ENCODE data around the gene SLPI.

The SLPI gene, protein sequence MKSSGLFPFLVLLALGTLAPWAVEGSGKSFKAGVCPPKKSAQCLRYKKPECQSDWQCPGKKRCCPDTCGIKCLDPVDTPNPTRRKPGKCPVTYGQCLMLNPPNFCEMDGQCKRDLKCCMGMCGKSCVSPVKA
- 0 reads per million in 3 donors for total RNA-seq

DNA sequence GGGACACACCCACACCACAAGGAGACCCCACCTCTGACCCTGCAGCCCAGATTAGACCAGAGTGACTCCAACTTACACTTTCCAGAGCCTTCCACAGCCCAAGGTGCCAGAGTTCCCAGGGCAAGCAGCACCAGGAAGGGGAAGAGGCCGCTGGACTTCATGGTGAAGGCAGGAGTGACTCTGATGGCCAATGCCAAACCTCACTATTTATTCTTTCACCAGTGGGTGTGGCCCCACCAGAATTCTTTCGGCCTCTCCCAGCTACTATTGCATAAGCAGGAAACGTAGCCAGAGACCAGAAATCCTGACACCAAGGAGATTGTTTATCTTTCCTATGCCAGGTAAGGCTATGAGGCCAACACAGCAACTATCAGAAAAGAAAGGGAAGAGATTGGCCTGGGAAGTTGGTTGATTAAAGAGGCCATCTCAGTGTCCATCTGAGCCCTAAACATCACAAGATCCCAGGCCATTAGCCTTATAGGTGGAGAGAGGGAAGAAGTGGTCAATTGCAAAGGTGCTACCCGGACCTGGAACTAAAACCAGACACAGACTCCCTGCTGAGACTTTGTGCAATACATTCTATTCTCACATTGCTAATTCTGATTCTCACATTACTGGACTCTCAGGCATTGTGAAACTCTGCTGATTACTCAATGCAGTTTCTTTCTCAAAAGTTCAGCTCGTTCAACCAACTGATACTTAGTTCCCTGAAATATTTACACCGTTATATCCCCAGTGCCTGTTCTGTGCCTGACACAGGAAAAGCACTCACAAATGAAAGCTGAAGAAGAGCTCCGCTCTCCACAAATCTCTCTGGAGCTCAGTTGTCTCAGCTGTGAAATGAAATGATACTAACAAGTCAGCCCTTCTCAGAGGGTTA, at the start of gene SLPI:
SLPI (minus strand) TSS at position 182 of the 880 bp plus-strand sequence; CDS start at position 161, 21 bp downstream.
- no peaks in the 10 kb centered on the region for H3K9me3 ChIP-seq (ENCODE audit: control insufficient read depth, low read length)
- no peak for DNase-seq
- H3K4me3 ChIP-seq (ENCODE audit: insufficient read depth, low read depth, low read length, poor library complexity, severe bottlenecking): no peak within 1 kb of the TSS
- no peak within 1 kb of the TSS for H3K27ac ChIP-seq (ENCODE audit: insufficient read depth, low read length, poor library complexity, severe bottlenecking)
- H3K4me1 ChIP-seq (ENCODE audit: control insufficient read depth, insufficient read depth, low read length, poor library complexity, severe bottlenecking): no peaks in the 10 kb centered on the region
- H3K36me3 ChIP-seq (ENCODE audit: control insufficient read depth, insufficient read depth, low read length): no peaks in the 10 kb centered on the region
- H3K27me3 ChIP-seq (replicated peaks; ENCODE audit: control insufficient read depth, insufficient read depth, low read length, poor library complexity, severe bottlenecking): no peaks in the 10 kb centered on the region

DNA sequence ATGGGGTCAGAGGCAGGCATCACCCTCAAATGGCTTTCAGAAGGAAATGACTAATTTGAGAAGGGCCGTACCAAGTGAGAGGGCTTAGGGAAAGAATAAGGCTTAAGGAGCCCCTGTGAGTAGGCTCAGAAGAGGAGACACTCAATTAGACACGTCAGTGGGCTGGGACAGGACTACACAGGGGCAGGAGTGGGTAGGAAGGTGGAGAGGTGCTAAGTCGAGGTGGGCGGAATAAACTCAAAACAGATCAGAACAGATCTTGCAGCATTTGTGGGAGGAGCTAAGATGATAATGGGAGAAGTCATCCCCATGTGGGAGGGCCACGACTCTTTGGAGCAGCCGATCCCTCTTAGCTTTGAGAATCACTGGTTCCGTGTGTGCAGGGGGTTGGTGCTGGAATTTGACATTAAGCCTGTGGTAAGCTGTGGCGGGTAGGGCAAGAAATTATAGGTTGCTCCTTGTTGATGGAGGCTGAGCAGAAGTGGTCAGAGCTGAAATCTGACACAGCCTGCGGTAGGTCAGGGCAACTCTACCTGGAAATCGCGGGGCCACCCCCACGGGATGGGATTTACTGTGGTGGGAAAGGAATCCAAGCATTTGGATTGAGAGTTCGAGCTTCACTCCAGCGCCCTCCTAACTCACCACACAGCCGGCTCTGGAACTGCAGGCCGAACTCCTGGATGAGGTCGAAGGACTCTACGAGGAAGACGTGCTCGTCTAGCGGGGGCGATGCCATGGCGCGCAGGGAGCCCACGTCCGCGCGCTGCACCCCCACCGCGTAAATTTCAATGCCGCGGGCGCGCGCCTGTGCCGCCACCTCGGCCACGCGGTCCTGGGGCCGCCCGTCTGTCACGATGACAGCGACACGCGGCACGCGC, 49.5 kb upstream of the SLPI start:
- H3K9me3 ChIP-seq (ENCODE audit: control insufficient read depth, low read length): no peaks in the 10 kb centered on the region
- H3K4me3 ChIP-seq (ENCODE audit: insufficient read depth, low read depth, low read length, poor library complexity, severe bottlenecking): no peak overlapping the region
- no peak for DNase-seq
- no peaks in the 10 kb centered on the region for H3K4me1 ChIP-seq (ENCODE audit: control insufficient read depth, insufficient read depth, low read length, poor library complexity, severe bottlenecking)
- no peaks in the 10 kb centered on the region for H3K36me3 ChIP-seq (ENCODE audit: control insufficient read depth, insufficient read depth, low read length)
- no peak overlapping the region for H3K27ac ChIP-seq (ENCODE audit: insufficient read depth, low read length, poor library complexity, severe bottlenecking)
- peaks cover 9% of the 10 kb centered on the region for H3K27me3 ChIP-seq (replicated peaks; ENCODE audit: control insufficient read depth, insufficient read depth, low read length, poor library complexity, severe bottlenecking)

DNA sequence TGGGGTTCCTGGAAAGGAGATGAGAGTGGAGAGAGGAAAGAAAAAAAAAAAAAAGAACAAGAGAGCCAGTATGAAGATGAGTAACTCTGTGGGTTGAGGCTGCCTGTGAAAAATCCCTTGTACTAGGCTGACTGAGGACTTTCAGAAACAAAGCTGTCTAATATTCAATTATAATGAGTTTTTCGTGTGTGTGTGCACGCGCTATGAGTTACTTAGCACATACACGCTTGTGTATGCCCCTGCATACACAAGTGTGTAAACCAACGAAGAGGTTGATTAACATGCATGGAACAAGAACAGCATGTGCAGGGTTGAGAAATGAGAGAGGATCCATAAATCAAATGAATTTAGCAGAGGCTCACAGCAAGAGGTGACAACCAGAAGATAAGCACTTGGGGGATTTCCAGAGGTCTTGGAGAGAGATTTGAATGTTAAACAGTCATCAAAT, 47.5 kb upstream of the SLPI start:
- peaks cover 8% of the 10 kb centered on the region for H3K27me3 ChIP-seq (replicated peaks; ENCODE audit: control insufficient read depth, insufficient read depth, low read length, poor library complexity, severe bottlenecking)

DNA sequence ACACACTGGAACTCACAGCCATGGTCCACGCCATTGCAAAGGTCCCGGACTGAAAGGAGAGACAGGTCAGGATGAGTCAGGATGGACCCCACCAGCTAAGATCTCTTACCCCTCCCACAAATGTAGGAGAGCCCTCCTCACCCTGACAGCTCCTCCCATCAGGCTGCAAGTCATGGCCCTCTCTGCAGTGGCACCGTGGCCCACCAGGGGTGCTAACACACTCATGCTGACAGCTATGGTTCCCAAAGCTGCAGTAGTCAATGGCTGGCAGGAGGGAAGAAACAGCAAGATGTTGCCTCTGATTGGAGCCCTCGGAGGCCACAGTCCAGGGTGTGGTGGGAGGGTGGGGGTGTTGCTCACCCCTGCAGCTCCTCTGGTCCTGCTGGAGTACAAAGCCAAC, 46.6 kb upstream of the SLPI start:
- Histone ChIP-seq H3K4me3 (ENCODE audit: insufficient read depth, low read depth, low read length, poor library complexity, severe bottlenecking) (no peak overlapping the region), H3K27ac (ENCODE audit: insufficient read depth, low read length, poor library complexity, severe bottlenecking) (no peak overlapping the region)
- no peak for DNase-seq

More for the DNA sequence above, 47.5 kb upstream of the SLPI start:
- Histone ChIP-seq H3K36me3 (ENCODE audit: control insufficient read depth, insufficient read depth, low read length) (no peaks in the 10 kb centered on the region), H3K27ac (ENCODE audit: insufficient read depth, low read length, poor library complexity, severe bottlenecking) (no peak overlapping the region), H3K4me3 (ENCODE audit: insufficient read depth, low read depth, low read length, poor library complexity, severe bottlenecking) (no peak overlapping the region), H3K4me1 (ENCODE audit: control insufficient read depth, insufficient read depth, low read length, poor library complexity, severe bottlenecking) (no peaks in the 10 kb centered on the region), H3K9me3 (ENCODE audit: control insufficient read depth, low read length) (no peaks in the 10 kb centered on the region)
- DNase-seq: no peak

DNA sequence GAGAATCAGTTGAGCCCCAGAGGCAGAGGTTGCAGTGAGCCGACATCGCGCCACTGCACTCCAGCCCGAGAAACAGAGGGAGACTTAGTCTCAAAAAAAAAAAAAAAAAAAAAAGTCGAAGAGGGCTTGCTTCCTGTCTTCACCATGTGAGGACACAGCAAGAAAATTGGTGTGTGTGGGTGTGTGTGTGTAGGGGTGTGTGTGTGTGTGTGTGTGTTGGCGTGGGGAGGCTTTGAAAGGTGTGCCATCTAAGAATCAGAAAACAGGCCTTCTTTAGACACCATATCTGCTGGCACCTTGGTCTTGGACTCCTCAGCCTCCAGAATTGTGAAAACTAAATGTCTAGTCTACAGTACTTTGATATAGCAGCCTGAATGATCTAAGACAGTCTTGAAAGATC, 45.4 kb upstream of the SLPI start:
- Histone ChIP-seq H3K4me1 (ENCODE audit: control insufficient read depth, insufficient read depth, low read length, poor library complexity, severe bottlenecking) (no peaks in the 10 kb centered on the region), H3K9me3 (ENCODE audit: control insufficient read depth, low read length) (no peaks in the 10 kb centered on the region), H3K27ac (ENCODE audit: insufficient read depth, low read length, poor library complexity, severe bottlenecking) (no peak overlapping the region), H3K4me3 (ENCODE audit: insufficient read depth, low read depth, low read length, poor library complexity, severe bottlenecking) (no peak overlapping the region), H3K36me3 (ENCODE audit: control insufficient read depth, insufficient read depth, low read length) (no peaks in the 10 kb centered on the region), H3K27me3 (replicated peaks; ENCODE audit: control insufficient read depth, insufficient read depth, low read length, poor library complexity, severe bottlenecking) (no peaks in the 10 kb centered on the region)
- DNase-seq: no peak

More for the DNA sequence above, 46.6 kb upstream of the SLPI start:
- Histone ChIP-seq H3K9me3 (ENCODE audit: control insufficient read depth, low read length) (no peaks in the 10 kb centered on the region), H3K4me1 (ENCODE audit: control insufficient read depth, insufficient read depth, low read length, poor library complexity, severe bottlenecking) (no peaks in the 10 kb centered on the region), H3K27me3 (replicated peaks; ENCODE audit: control insufficient read depth, insufficient read depth, low read length, poor library complexity, severe bottlenecking) (no peaks in the 10 kb centered on the region), H3K36me3 (ENCODE audit: control insufficient read depth, insufficient read depth, low read length) (no peaks in the 10 kb centered on the region)

DNA sequence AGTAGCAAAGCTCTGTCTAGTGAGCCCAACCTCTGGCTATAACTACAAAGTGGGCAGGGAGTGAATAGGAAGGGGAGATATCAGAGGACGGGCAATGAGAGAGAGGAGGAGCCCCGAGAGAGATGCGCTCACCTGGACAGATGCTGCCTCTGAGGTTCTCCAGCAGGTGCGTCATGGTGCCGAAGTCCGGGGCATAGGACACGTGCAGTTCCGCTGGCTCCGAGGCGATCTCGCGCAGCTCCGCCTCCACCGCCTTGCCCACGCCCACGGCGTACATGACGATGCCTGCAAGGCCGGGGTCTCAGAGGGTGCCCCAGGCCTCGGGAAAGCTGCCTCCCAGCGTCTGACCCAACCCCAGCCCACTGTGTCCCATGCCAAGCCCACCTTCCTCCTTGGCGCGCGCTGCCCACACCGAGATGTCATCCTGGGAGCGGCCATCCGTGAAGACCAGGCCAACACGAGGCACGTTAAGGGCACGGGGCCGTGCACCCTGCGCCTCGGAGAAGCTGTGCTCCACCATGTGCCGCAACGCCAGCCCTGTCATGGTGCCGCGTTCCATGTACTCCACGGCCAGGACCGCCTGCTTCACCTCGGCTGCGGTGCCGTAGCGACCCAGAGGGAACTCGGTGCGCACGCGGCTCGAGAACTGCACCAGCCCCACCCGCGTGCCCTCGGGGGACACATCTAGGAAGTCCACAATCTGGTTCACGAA, 43.6 kb upstream of the SLPI start:
- H3K36me3 ChIP-seq (ENCODE audit: control insufficient read depth, insufficient read depth, low read length): no peaks in the 10 kb centered on the region
- H3K27ac ChIP-seq (ENCODE audit: insufficient read depth, low read length, poor library complexity, severe bottlenecking): no peak overlapping the region
- H3K27me3 ChIP-seq (replicated peaks; ENCODE audit: control insufficient read depth, insufficient read depth, low read length, poor library complexity, severe bottlenecking): peaks cover 7% of the 10 kb centered on the region
- peaks cover 8% of the 10 kb centered on the region for H3K4me1 ChIP-seq (ENCODE audit: control insufficient read depth, insufficient read depth, low read length, poor library complexity, severe bottlenecking)
- no peak overlapping the region for H3K4me3 ChIP-seq (ENCODE audit: insufficient read depth, low read depth, low read length, poor library complexity, severe bottlenecking)
- no peaks in the 10 kb centered on the region for H3K9me3 ChIP-seq (ENCODE audit: control insufficient read depth, low read length)
- no peak for DNase-seq

DNA sequence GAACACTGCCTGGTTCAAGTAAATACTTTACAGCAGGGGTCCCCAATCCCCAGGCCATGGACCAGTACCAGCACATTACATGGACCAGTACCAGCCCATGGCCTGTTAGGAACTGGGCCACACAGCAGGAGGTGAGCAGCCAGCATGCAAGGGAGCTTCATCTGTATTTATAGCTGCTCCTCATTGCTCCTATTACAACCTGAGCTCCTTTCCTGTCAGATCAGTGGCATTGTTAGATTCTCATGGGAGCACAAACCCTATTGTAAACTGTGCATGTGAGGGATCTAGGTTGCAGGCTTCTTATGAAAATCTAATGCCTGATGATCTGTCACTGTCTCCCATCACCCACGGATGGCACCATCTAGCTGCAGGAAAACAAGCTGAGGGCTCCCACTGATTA, 40.3 kb upstream of the SLPI start:
- H3K27ac ChIP-seq (ENCODE audit: insufficient read depth, low read length, poor library complexity, severe bottlenecking): no peak overlapping the region
- H3K4me1 ChIP-seq (ENCODE audit: control insufficient read depth, insufficient read depth, low read length, poor library complexity, severe bottlenecking): peaks cover 8% of the 10 kb centered on the region
- DNase-seq: no peak
- H3K9me3 ChIP-seq (ENCODE audit: control insufficient read depth, low read length): no peaks in the 10 kb centered on the region
- peaks cover 13% of the 10 kb centered on the region for H3K27me3 ChIP-seq (replicated peaks; ENCODE audit: control insufficient read depth, insufficient read depth, low read length, poor library complexity, severe bottlenecking)
- H3K36me3 ChIP-seq (ENCODE audit: control insufficient read depth, insufficient read depth, low read length): no peaks in the 10 kb centered on the region
- H3K4me3 ChIP-seq (ENCODE audit: insufficient read depth, low read depth, low read length, poor library complexity, severe bottlenecking): no peak overlapping the region

DNA sequence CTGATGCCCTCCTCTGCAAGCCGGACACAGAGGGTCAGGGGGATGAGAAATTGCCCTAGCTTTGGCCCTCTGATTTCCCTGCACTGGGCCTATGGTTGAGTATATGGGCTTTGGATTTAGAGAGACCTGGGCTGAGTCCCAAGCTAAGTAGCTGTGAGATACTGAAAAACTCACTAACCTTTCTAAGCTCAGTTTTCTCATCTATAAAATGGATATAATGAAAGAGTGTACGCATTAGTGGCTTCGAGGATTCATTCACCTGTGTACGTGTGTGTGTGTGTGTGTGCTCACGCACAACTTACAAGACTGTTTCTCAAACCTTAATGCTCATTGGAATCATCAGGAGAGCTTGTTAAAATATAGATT, 39.6 kb upstream of the SLPI start:
- Histone ChIP-seq H3K27me3 (replicated peaks; ENCODE audit: control insufficient read depth, insufficient read depth, low read length, poor library complexity, severe bottlenecking) (peaks cover 13% of the 10 kb centered on the region), H3K4me3 (ENCODE audit: insufficient read depth, low read depth, low read length, poor library complexity, severe bottlenecking) (peak overlapping the region; percentile 73), H3K4me1 (ENCODE audit: control insufficient read depth, insufficient read depth, low read length, poor library complexity, severe bottlenecking) (peaks cover 8% of the 10 kb centered on the region), H3K9me3 (ENCODE audit: control insufficient read depth, low read length) (no peaks in the 10 kb centered on the region), H3K27ac (ENCODE audit: insufficient read depth, low read length, poor library complexity, severe bottlenecking) (no peak overlapping the region), H3K36me3 (ENCODE audit: control insufficient read depth, insufficient read depth, low read length) (no peaks in the 10 kb centered on the region)
- DNase-seq: no peak

DNA sequence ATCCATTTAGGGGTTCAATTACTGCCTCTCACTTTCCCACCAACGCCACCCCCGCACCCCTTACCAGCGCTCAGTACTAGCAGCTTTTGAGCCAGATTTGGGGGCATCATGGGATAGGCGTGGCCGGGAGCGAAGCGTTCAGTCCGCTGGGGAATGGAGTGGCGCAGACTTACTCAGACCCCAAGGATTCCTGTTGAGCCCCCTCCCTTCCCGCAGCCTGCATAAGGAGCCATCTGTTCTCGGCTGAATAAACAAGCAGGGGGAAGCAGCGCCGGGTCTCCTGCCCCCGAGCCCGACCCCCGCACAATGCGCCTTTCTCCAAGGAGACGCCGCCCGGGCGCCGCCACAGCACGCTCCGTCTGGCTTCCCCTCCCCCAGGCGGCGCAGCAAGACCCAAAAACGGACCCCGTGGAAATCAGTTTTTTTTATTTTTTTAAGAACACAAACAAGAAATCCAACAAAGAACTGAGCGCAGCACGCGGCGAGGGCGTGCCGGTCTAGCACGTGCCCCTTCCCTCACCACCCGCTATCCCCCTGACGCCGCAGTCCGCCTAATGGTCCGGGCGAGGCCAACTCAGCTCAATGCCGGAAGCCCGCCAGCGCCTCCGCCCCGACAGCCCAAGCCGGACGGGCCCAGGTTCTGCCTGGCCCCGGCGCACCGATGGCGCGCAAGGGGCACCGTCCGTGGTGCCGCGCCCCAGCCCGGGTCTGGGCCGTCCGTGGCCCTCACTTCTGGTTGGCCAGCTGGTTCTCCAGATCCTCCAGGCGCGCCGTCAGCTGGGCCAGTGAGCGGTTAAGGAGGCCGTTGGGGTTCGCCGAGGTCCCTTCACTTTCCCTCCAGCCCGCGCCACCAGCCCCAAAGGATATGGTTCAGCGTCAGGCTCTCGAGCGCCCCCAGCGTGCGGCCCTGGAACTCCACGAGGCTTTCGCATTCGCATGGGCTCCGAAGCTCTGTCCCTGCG, 39.0 kb upstream of the SLPI start:
- H3K9me3 ChIP-seq (ENCODE audit: control insufficient read depth, low read length): no peaks in the 10 kb centered on the region
- no peak overlapping the region for H3K27ac ChIP-seq (ENCODE audit: insufficient read depth, low read length, poor library complexity, severe bottlenecking)
- H3K4me1 ChIP-seq (ENCODE audit: control insufficient read depth, insufficient read depth, low read length, poor library complexity, severe bottlenecking): peaks cover 8% of the 10 kb centered on the region
- peaks cover 13% of the 10 kb centered on the region for H3K27me3 ChIP-seq (replicated peaks; ENCODE audit: control insufficient read depth, insufficient read depth, low read length, poor library complexity, severe bottlenecking)
- no peaks in the 10 kb centered on the region for H3K36me3 ChIP-seq (ENCODE audit: control insufficient read depth, insufficient read depth, low read length)
- DNase-seq: peak; percentile 41 to 58 (median 50)
- peak overlapping the region; percentile 73 for H3K4me3 ChIP-seq (ENCODE audit: insufficient read depth, low read depth, low read length, poor library complexity, severe bottlenecking)
